Suprapubic skin (tissue), 4 donors: Measurements from ENCODE around the gene C20orf202. TPM values are rescaled to one million over a fixed set of nuclear protein-coding genes. Genes with fewer than 3 reads are reported as not detected.

Experiments
- DNase-seq, 2 donors: peaks; one replicate each; pipeline ENCODE4 v3.0.0-alpha.2; 2019; ENCODE audit warnings: low spot score in 2 of 2
- H3K27ac ChIP-seq: fragments of 200-600 bp; sonication (generic); one replicate; pipeline ENCODE4 v1.5.1; 2019
- H3K27me3 ChIP-seq: fragments of 200-600 bp; sonication (generic); one replicate; pipeline ENCODE4 v1.5.1; 2019
- H3K36me3 ChIP-seq: fragments of 200-600 bp; sonication (generic); one replicate; pipeline ENCODE4 v1.5.1; 2019
- H3K4me1 ChIP-seq: fragments of 200-600 bp; sonication (generic); one replicate; pipeline ENCODE4 v1.5.1; 2019
- H3K4me3 ChIP-seq: fragments of 200-600 bp; sonication (generic); one replicate; pipeline ENCODE4 v1.5.1; 2019; ENCODE audit warnings: mild to moderate bottlenecking
- H3K9me3 ChIP-seq: fragments of 200-600 bp; sonication (generic); one replicate; pipeline ENCODE4 v1.5.1; 2019
- EP300 ChIP-seq: sonication (generic); formaldehyde crosslinking; IDR thresholded peaks from one replicate; pipeline ENCODE4 v1.6.1; 2017; ENCODE audit warnings: antibody characterized with exemption
- POLR2A ChIP-seq, 2 donors: fragments of 450-650 bp; IDR thresholded peaks; one replicate each; pipeline ENCODE4 v1.6.1; 2017; ENCODE audit warnings: antibody characterized with exemption in 2 of 2, mild to moderate bottlenecking in 2 of 2, moderate library complexity in 2 of 2
- POLR2AphosphoS5 ChIP-seq, 3 donors: sonication (generic); formaldehyde crosslinking; IDR thresholded peaks; one replicate each; pipeline ENCODE4 v1.6.1; 2017; ENCODE audit warnings: antibody characterized with exemption in 3 of 3
- WGBS: methylation state at CpG from one replicate; pipeline ENCODE4 v1.1.5; 2018; 5-methylcytosine and 5-hydroxymethylcytosine counted together
- total RNA-seq, 4 donors: library from RNA; depleted of rRNA; stranded (reverse); fragments of >200 nt; gene quantifications; one replicate each; pipeline ENCODE4 v1.1.0, GENCODE V29; 2016
- TF ChIP-seq, protein P1 (sequence below), 2 donors: fragments of 200-600 bp in 1 of 2; fragments of 450-650 bp in 1 of 2; sonication (generic) in 1 of 2; IDR thresholded peaks; one replicate each; pipeline ENCODE4 v1.5.1; 2016 to 2019; ENCODE audit warnings: antibody characterized with exemption in 2 of 2, mild to moderate bottlenecking in 1 of 2, moderate library complexity in 1 of 2

C20orf202 gene
- total RNA-seq, 4 donors from 2014 or later, result 0.89 to 0.97 TPM; not detected in 2

DNA sequence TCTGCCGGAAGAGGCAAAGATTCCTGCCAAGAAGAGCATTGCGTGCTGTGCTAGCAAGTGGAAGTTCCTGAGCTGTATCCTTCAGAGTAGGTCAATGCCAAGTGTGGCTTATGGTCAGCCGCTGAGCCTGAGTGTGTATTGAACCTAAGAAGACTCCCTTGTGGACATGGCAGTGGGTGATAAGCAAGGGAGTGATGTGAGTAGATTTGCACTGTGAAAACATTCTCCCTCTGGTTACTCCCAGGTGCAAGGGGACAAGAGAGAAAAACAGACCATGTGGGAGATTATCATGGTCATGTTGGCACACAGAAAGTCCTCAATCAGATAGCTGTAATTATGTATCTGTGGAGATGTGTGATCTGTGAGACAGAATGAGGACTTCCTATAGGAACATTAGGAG lies 12.4 kb upstream of the C20orf202 start:
- no peaks in the 10 kb centered on the region for H3K36me3 ChIP-seq
- H3K9me3 ChIP-seq, result no peaks in the 10 kb centered on the region
- peaks cover 3% of the 10 kb centered on the region for H3K27me3 ChIP-seq
- no peak overlapping the region for H3K4me3 ChIP-seq
- H3K27ac ChIP-seq, result no peak overlapping the region
- peaks cover 10% of the 10 kb centered on the region for H3K4me1 ChIP-seq
- 86% methylated on average over 3 of the region's 3 CpGs for WGBS
- no peak for DNase-seq
- no peak for TF ChIP-seq POLR2AphosphoS5 (IDR thresholded peaks at IDR 0.05)
- no peak for TF ChIP-seq EP300
- TF ChIP-seq POLR2A (IDR thresholded peaks at IDR 0.05), result no peak
- TF ChIP-seq, protein P1, sequence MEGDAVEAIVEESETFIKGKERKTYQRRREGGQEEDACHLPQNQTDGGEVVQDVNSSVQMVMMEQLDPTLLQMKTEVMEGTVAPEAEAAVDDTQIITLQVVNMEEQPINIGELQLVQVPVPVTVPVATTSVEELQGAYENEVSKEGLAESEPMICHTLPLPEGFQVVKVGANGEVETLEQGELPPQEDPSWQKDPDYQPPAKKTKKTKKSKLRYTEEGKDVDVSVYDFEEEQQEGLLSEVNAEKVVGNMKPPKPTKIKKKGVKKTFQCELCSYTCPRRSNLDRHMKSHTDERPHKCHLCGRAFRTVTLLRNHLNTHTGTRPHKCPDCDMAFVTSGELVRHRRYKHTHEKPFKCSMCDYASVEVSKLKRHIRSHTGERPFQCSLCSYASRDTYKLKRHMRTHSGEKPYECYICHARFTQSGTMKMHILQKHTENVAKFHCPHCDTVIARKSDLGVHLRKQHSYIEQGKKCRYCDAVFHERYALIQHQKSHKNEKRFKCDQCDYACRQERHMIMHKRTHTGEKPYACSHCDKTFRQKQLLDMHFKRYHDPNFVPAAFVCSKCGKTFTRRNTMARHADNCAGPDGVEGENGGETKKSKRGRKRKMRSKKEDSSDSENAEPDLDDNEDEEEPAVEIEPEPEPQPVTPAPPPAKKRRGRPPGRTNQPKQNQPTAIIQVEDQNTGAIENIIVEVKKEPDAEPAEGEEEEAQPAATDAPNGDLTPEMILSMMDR (IDR thresholded peaks at IDR 0.05), result no peak

DNA sequence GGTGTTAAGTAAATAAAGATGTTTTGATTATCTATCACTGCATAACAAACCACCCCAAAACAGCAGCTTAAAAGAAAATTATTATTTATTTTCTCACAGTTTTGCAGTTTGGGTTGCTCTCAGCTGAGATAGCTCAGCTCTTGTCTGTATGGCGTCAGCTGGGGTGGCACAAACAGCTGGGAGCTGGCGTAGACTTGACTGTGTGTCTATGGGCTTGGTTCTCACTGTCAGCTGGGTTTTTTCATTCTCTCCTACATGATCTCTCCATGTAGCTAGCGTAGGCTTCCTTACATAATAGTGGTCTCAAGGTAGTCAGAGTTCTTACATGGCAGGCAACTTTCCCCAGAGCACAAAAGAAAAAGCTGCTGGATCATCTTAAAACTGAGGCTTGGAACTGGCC lies 12.0 kb upstream of the C20orf202 start:
- Histone ChIP-seq H3K4me3 (no peak overlapping the region), H3K9me3 (no peaks in the 10 kb centered on the region), H3K4me1 (peaks cover 7% of the 10 kb centered on the region), H3K27ac (no peak overlapping the region), H3K27me3 (no peaks in the 10 kb centered on the region), H3K36me3 (no peaks in the 10 kb centered on the region)
- TF ChIP-seq POLR2AphosphoS5 (IDR thresholded peaks at IDR 0.05), result no peak
- no peak for TF ChIP-seq EP300
- TF ChIP-seq, protein P1 (IDR thresholded peaks at IDR 0.05), result no peak
- no peak for TF ChIP-seq POLR2A (IDR thresholded peaks at IDR 0.05)
- no peak for DNase-seq
- WGBS, result 86% methylated on average over 3 of the region's 3 CpGs

- Histone ChIP-seq H3K9me3 (no peaks in the 10 kb centered on the region), H3K4me1 (no peaks in the 10 kb centered on the region), H3K36me3 (no peaks in the 10 kb centered on the region), H3K27ac (no peak overlapping the region), H3K27me3 (no peaks in the 10 kb centered on the region), H3K4me3 (no peak overlapping the region)
- 75% methylated on average over 1 of the region's 1 CpG for WGBS
- TF ChIP-seq, protein P1 (IDR thresholded peaks at IDR 0.05), result no peak
- TF ChIP-seq EP300 (no peak), POLR2A (IDR thresholded peaks at IDR 0.05) (no peak), POLR2AphosphoS5 (IDR thresholded peaks at IDR 0.05) (no peak)
- no peak for DNase-seq
These were observed 8.0 kb upstream of the C20orf202 start for GRCh38 chr20:1195226-1195625.

- no peaks in the 10 kb centered on the region for H3K9me3 ChIP-seq
- H3K4me1 ChIP-seq, result no peaks in the 10 kb centered on the region
- H3K27ac ChIP-seq, result no peak overlapping the region
- no peaks in the 10 kb centered on the region for H3K36me3 ChIP-seq
- H3K4me3 ChIP-seq, result no peak overlapping the region
- H3K27me3 ChIP-seq, result no peaks in the 10 kb centered on the region
- peak in 1 of 2 donors; percentile 26 for DNase-seq
- 85% methylated on average over 2 of the region's 2 CpGs for WGBS
- TF ChIP-seq, protein P1 (IDR thresholded peaks at IDR 0.05), result no peak
- TF ChIP-seq POLR2AphosphoS5 (IDR thresholded peaks at IDR 0.05), result no peak
- TF ChIP-seq POLR2A (IDR thresholded peaks at IDR 0.05), result no peak
- TF ChIP-seq EP300, result no peak
These were observed 6.6 kb upstream of the C20orf202 start for GRCh38 chr20:1196634-1197033.

DNA sequence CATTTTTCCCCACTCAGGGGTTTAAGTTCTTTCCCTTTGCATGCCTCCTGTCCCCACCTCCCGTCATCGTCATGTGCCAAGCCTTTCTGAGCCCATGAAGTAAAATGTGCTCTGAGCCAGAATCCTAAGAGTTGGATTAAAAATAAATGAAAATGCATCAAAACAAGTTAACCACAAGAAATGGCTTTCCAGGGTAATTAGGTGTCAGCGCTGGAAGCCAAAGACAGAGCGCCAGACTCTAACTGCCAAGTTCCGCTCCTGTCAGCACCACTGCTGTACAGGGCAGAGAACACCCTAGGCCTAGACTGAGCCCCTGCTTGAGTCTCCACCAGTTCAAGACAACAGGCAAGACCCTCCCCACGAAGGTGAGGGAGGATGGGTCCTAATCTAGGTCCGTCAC lies 5.5 kb upstream of the C20orf202 start:
- 80% methylated on average over 7 of the region's 7 CpGs for WGBS
- peak in 1 of 2 donors; percentile 28 for DNase-seq
- no peaks in the 10 kb centered on the region for H3K9me3 ChIP-seq
- H3K36me3 ChIP-seq, result no peaks in the 10 kb centered on the region
- no peaks in the 10 kb centered on the region for H3K27me3 ChIP-seq
- TF ChIP-seq, protein P1 (IDR thresholded peaks at IDR 0.05), result no peak
- no peak for TF ChIP-seq EP300
- TF ChIP-seq POLR2AphosphoS5 (IDR thresholded peaks at IDR 0.05), result no peak
- TF ChIP-seq POLR2A (IDR thresholded peaks at IDR 0.05), result no peak
- no peak overlapping the region for H3K4me3 ChIP-seq
- H3K4me1 ChIP-seq, result no peaks in the 10 kb centered on the region
- H3K27ac ChIP-seq, result no peak overlapping the region
